ENCODE results near the gene CEP164.

CEP164 gene

GRCh38 chr11:117366875-117367274 lies 39.2 kb downstream of the CEP164 start:
- DNase-seq = no peak

- DNase-seq = no peak
Observed at GRCh38 chr11:117369534-117369933, 41.9 kb downstream of the CEP164 start.

GRCh38 chr11:117371453-117371852 lies 43.8 kb downstream of the CEP164 start:
- no peak for DNase-seq

- DNase-seq = no peak
Observed at GRCh38 chr11:117374316-117375055, 46.8 kb downstream of the CEP164 start.

GRCh38 chr11:117375960-117376359 lies 48.3 kb downstream of the CEP164 start:
- no peak for DNase-seq

- DNase-seq = no peak
Observed at GRCh38 chr11:117376517-117376916, 48.9 kb downstream of the CEP164 start.

- DNase-seq = no peak
Observed at GRCh38 chr11:117378976-117379865, 51.6 kb downstream of the CEP164 start.

GRCh38 chr11:117380676-117381075 lies 53.0 kb downstream of the CEP164 start:
- DNase-seq = no peak

GRCh38 chr11:117381481-117382387 lies 54.1 kb downstream of the CEP164 start:
- no peak for DNase-seq

GRCh38 chr11:117382746-117383145 lies 55.1 kb downstream of the CEP164 start:
- DNase-seq = no peak

- no peak for DNase-seq
Observed at GRCh38 chr11:117384045-117384444, 56.4 kb downstream of the CEP164 start.

- no peak for DNase-seq
Observed at GRCh38 chr11:117385471-117385870, 57.8 kb downstream of the CEP164 start.

- DNase-seq = no peak
Observed at GRCh38 chr11:117385906-117386305, 58.3 kb downstream of the CEP164 start.

- no peak for DNase-seq
Observed at GRCh38 chr11:117387992-117388755, 60.5 kb downstream of the CEP164 start.

GRCh38 chr11:117390743-117391142 lies 63.1 kb downstream of the CEP164 start:
- no peak for DNase-seq

- no peak for DNase-seq
Observed at GRCh38 chr11:117391181-117391580, 63.5 kb downstream of the CEP164 start.

GRCh38 chr11:117392001-117392690 lies 64.5 kb downstream of the CEP164 start:
- DNase-seq = no peak

GRCh38 chr11:117392979-117393378 lies 65.3 kb downstream of the CEP164 start:
- DNase-seq = no peak

- DNase-seq = no peak
Observed at GRCh38 chr11:117394221-117394925, 66.7 kb downstream of the CEP164 start.

- DNase-seq = no peak
Observed at GRCh38 chr11:117395476-117395875, 67.8 kb downstream of the CEP164 start.

- DNase-seq = no peak
Observed at GRCh38 chr11:117396970-117397369, 69.3 kb downstream of the CEP164 start.

Data from CD4-positive, alpha-beta T cell treated with Interleukin-1 beta for 1 hour (primary cell).